Loucy (cell line): ENCODE measurements around the gene CDCP2.

Experiments used
- H2AFZ ChIP-seq: fragments of 200-600 bp; sonication (generic); 2 replicates; pipeline ENCODE4 v1.6.0; 2016; ENCODE audit warnings: antibody characterized with exemption, mild to moderate bottlenecking, low read length, moderate library complexity
- H3F3A ChIP-seq: fragments of 200-600 bp; 2 replicates; pipeline ENCODE4 v1.6.0; 2016; ENCODE audit warnings: antibody characterized with exemption, low read depth, mild to moderate bottlenecking
- H3K27me3 ChIP-seq: fragments of 200-600 bp; sonication (generic); 2 replicates; pipeline ENCODE4 v1.6.1; 2014; ENCODE audit warnings: low read length, mild to moderate bottlenecking; ENCODE audit not compliant: insufficient read depth, poor library complexity, severe bottlenecking
- H3K36me3 ChIP-seq: fragments of 200-600 bp; sonication (generic); 2 replicates; pipeline ENCODE4 v1.6.1; 2016; ENCODE audit warnings: low read length; ENCODE audit not compliant: insufficient read depth
- H3K4me1 ChIP-seq: fragments of 200-600 bp; sonication (generic); 2 replicates; pipeline ENCODE4 v1.5.1; 2014; ENCODE audit warnings: low read length, mild to moderate bottlenecking; ENCODE audit not compliant: insufficient read depth, poor library complexity, severe bottlenecking
- H3K4me2 ChIP-seq: fragments of 200-600 bp; sonication (generic); 2 replicates; pipeline ENCODE4 v1.6.0; 2014; ENCODE audit warnings: antibody characterized with exemption, low read length, low read depth, mild to moderate bottlenecking; ENCODE audit not compliant: poor library complexity, severe bottlenecking
- H3K4me3 ChIP-seq: fragments of 200-600 bp; sonication (generic); 2 replicates; pipeline ENCODE4 v1.5.1; 2014; ENCODE audit warnings: low read length, mild to moderate bottlenecking, mixed read lengths; ENCODE audit not compliant: poor library complexity, severe bottlenecking
- H3K79me2 ChIP-seq: fragments of 200-600 bp; sonication (generic); 2 replicates; pipeline ENCODE4 v1.6.1; 2014; ENCODE audit warnings: low read length; ENCODE audit not compliant: insufficient read depth
- H3K9ac ChIP-seq: fragments of 200-600 bp; sonication (generic); 2 replicates; pipeline ENCODE4 v1.6.0; 2014; ENCODE audit warnings: mild to moderate bottlenecking, low read depth, low read length, moderate library complexity; ENCODE audit not compliant: poor library complexity, severe bottlenecking
- H3K9me2 ChIP-seq: fragments of 200-600 bp; sonication (generic); replicated peaks from 2 replicates; pipeline ENCODE4 v1.6.1; 2016; ENCODE audit warnings: low read depth, low read length, mixed read lengths
- H3K9me3 ChIP-seq: fragments of 200-600 bp; sonication (generic); 2 replicates; pipeline ENCODE4 v1.6.1; 2014; ENCODE audit warnings: mild to moderate bottlenecking, antibody characterized with exemption, low read length, low read depth; ENCODE audit not compliant: insufficient read depth
- H4K20me1 ChIP-seq: fragments of 200-600 bp; sonication (generic); 2 replicates; pipeline ENCODE4 v1.6.0; 2014; ENCODE audit warnings: antibody characterized with exemption, low read length, mild to moderate bottlenecking; ENCODE audit not compliant: insufficient read depth, poor library complexity, severe bottlenecking
- CTCF ChIP-seq: fragments of 200-600 bp; sonication (generic); conservative IDR thresholded peaks from 2 replicates; pipeline ENCODE4 v1.5.1; 2014; ENCODE audit warnings: mild to moderate bottlenecking, antibody characterized with exemption, low read length
- EZH2phosphoT487 ChIP-seq: fragments of 200-600 bp; IDR thresholded peaks from 2 replicates; pipeline ENCODE4 v1.6.1; 2018; ENCODE audit warnings: antibody characterized with exemption, mild to moderate bottlenecking, moderate library complexity, borderline replicate concordance

Gene CDCP2

DNA sequence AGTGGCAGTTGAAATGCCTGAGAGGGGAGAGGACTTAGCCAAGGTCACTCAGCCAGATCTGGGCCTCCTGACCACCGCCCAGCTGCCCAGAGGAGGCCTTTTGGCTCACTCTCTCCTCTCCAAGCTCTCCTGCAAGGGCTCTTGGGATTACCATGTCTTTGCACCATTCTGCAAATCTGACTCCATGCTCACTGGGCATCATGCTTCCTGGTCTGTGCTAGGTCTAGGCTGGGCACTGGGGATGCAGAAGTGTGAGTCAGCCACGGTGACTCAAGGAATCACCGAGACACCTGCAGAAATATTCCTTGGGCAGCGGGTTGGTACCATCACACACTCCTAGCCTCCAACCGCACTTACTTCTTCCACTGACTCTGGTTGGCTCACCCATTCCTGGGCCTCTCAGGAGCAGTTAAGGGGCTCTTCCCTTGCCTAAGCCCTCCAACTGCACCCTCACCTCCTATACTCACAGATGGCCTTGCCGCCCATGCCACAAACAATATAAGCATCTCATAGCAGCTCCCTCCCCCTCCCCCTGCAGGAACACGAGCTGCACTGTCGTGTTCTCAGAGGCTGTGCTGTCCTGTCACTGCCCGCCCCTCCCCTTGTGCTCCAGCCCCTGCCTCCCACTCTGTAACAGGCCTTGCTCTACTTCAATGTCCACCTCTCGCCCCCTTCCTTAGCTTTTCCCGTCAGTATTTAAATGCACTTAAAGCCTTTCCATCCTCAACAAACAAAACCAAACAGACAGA lies 34.8 kb downstream of the CDCP2 start:
- H3K4me2 ChIP-seq, result no peak overlapping the region
- TF ChIP-seq CTCF, result no peak
- TF ChIP-seq EZH2phosphoT487, result no peak
- H4K20me1 ChIP-seq, result no peaks in the 10 kb centered on the region

DNA sequence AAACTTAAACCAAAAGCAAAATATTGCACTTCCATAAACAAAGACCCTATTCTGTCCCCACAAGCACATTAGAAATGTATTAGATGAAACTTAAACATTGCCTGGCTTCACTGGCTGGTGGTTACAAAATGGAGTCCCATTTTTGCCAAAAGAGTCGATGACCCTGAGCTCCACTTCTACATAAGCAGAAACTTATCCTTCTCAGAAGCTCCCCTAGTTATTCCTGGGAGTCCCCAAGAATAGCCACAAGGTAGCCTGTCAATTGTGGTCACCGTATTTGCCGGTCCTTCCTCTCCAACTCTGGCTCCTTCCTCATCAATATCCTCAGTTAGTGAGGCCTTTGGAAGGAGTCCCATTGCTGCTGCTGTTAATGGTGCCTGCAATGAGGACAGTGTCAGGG lies 37.3 kb downstream of the CDCP2 start:
- no peaks in the 10 kb centered on the region for H4K20me1 ChIP-seq
- H3K9me2 ChIP-seq, result no peaks in the 10 kb centered on the region
- H3K9me3 ChIP-seq, result no peaks in the 10 kb centered on the region
- H3K9ac ChIP-seq, result no peak overlapping the region
- H3F3A ChIP-seq, result no peaks in the 10 kb centered on the region
- no peaks in the 10 kb centered on the region for H3K79me2 ChIP-seq
- H2AFZ ChIP-seq, result no peak overlapping the region
- H3K4me2 ChIP-seq, result no peak overlapping the region
- H3K4me1 ChIP-seq, result no peaks in the 10 kb centered on the region
- H3K36me3 ChIP-seq, result no peaks in the 10 kb centered on the region
- no peaks in the 10 kb centered on the region for H3K27me3 ChIP-seq
- H3K4me3 ChIP-seq, result no peak overlapping the region
- no peak for TF ChIP-seq CTCF

More for the DNA sequence above, 34.8 kb downstream of the CDCP2 start:
- Histone ChIP-seq H3K4me1 (peaks cover 4% of the 10 kb centered on the region), H3K9me3 (no peaks in the 10 kb centered on the region), H3K27me3 (no peaks in the 10 kb centered on the region), H3K4me3 (no peak overlapping the region), H3K36me3 (no peaks in the 10 kb centered on the region), H2AFZ (no peak overlapping the region), H3F3A (no peaks in the 10 kb centered on the region), H3K9ac (no peak overlapping the region), H3K9me2 (no peaks in the 10 kb centered on the region), H3K79me2 (no peaks in the 10 kb centered on the region)

GRCh38 chr1:54114955-54115354 lies 37.8 kb downstream of the CDCP2 start:
- Histone ChIP-seq H3K9me2 (no peaks in the 10 kb centered on the region), H3K9ac (no peak overlapping the region), H3K9me3 (no peaks in the 10 kb centered on the region), H3K4me1 (no peaks in the 10 kb centered on the region), H4K20me1 (no peaks in the 10 kb centered on the region), H3K36me3 (no peaks in the 10 kb centered on the region), H3K79me2 (no peaks in the 10 kb centered on the region), H3F3A (no peaks in the 10 kb centered on the region), H3K4me2 (no peak overlapping the region), H3K4me3 (no peak overlapping the region), H2AFZ (no peak overlapping the region), H3K27me3 (no peaks in the 10 kb centered on the region)
- TF ChIP-seq EZH2phosphoT487, result no peak

DNA sequence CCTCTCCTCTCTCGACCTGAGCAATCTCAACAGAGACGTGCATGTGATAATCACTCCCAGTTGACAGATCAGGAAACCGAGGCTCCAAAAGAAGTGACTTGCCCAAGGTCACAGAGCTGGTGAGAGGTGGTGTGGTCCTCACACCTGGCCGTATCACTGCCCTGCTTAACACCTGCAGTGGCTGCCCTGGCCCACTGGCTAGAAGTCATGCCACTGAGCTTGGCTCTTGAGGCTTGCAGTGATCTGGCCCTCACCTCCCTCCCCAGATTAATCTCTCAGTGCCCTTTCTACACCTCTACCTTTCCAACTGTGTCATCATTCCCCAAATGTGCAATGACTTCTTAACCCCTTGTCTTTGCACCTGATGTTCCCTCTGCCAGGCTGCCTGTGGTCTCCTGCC lies 38.8 kb downstream of the CDCP2 start:
- no peaks in the 10 kb centered on the region for H3F3A ChIP-seq
- no peak for TF ChIP-seq CTCF
- no peak for TF ChIP-seq EZH2phosphoT487
- no peak overlapping the region for H3K4me3 ChIP-seq

More for the DNA sequence above, 38.8 kb downstream of the CDCP2 start:
- Histone ChIP-seq H3K4me2 (no peak overlapping the region), H3K9ac (no peak overlapping the region), H3K9me2 (no peaks in the 10 kb centered on the region), H2AFZ (no peak overlapping the region), H3K27me3 (no peaks in the 10 kb centered on the region), H3K4me1 (no peaks in the 10 kb centered on the region), H3K36me3 (no peaks in the 10 kb centered on the region), H3K79me2 (no peaks in the 10 kb centered on the region), H3K9me3 (no peaks in the 10 kb centered on the region), H4K20me1 (no peaks in the 10 kb centered on the region)
